Hepatocyte (in vitro differentiated cells): ENCODE measurements around the gene RRAS. TPM values are rescaled to one million over a fixed set of nuclear protein-coding genes. Genes with fewer than 3 reads are reported as not detected.
A peak's percentile ranks its signal among the peaks of the same experiment; 100 is the strongest.

ENCODE experiments used
- DNase-seq: peaks from one replicate; pipeline ENCODE4 v3.0.0-alpha.2; 2016; ENCODE audit warnings: low spot score
- H2AFZ ChIP-seq: fragments of 200-600 bp; sonication (generic); 2 replicates; pipeline ENCODE4 v1.6.0; 2016; ENCODE audit warnings: antibody characterized with exemption, mild to moderate bottlenecking
- H3K27ac ChIP-seq: fragments of 200-600 bp; sonication (generic); 2 replicates; pipeline ENCODE4 v1.5.1; 2016; ENCODE audit warnings: mild to moderate bottlenecking
- H3K27me3 ChIP-seq: fragments of 200-600 bp; sonication (generic); 2 replicates; pipeline ENCODE4 v1.6.1; 2016
- H3K36me3 ChIP-seq: fragments of 200-600 bp; sonication (generic); replicated peaks from 2 replicates; pipeline ENCODE4 v1.5.1; 2016; ENCODE audit warnings: low read depth; ENCODE audit not compliant: insufficient read depth
- H3K4me1 ChIP-seq: fragments of 200-600 bp; sonication (generic); 2 replicates; pipeline ENCODE4 v1.5.1; 2016; ENCODE audit warnings: mild to moderate bottlenecking, moderate library complexity; ENCODE audit not compliant: insufficient read depth
- H3K4me2 ChIP-seq: fragments of 200-600 bp; sonication (generic); 2 replicates; pipeline ENCODE4 v1.6.0; 2016
- H3K4me3 ChIP-seq: fragments of 200-600 bp; sonication (generic); 2 replicates; pipeline ENCODE4 v1.5.1; 2016; ENCODE audit warnings: mild to moderate bottlenecking
- H3K79me2 ChIP-seq: fragments of 200-600 bp; sonication (generic); 2 replicates; pipeline ENCODE4 v1.6.0; 2017; ENCODE audit warnings: mild to moderate bottlenecking
- H3K9me2 ChIP-seq: fragments of 200-600 bp; sonication (generic); replicated peaks from 2 replicates; pipeline ENCODE4 v1.6.0; 2017; ENCODE audit warnings: mild to moderate bottlenecking; ENCODE audit not compliant: insufficient read depth
- H3K9me3 ChIP-seq: fragments of 200-600 bp; sonication (generic); 2 replicates; pipeline ENCODE4 v1.5.1; 2016; ENCODE audit warnings: low read depth, mild to moderate bottlenecking
- H4K20me1 ChIP-seq: fragments of 200-600 bp; sonication (generic); 2 replicates; pipeline ENCODE4 v1.6.0; 2016; ENCODE audit warnings: mild to moderate bottlenecking; ENCODE audit not compliant: insufficient read depth, poor library complexity, severe bottlenecking
- CTCF ChIP-seq: fragments of 200-600 bp; sonication (generic); IDR thresholded peaks from 2 replicates; pipeline ENCODE4 v1.5.1; 2016; ENCODE audit warnings: antibody characterized with exemption, mild to moderate bottlenecking; ENCODE audit not compliant: poor library complexity
- EZH2 ChIP-seq: fragments of 200-600 bp; sonication (generic); IDR thresholded peaks from 2 replicates; pipeline ENCODE4 v1.6.1; 2016; ENCODE audit warnings: antibody characterized with exemption, mild to moderate bottlenecking, borderline replicate concordance
- EZH2phosphoT487 ChIP-seq: fragments of 200-600 bp; sonication (generic); IDR thresholded peaks from one replicate; pipeline ENCODE4 v1.6.1; 2018; ENCODE audit warnings: antibody characterized with exemption, mild to moderate bottlenecking, low read depth, moderate library complexity; ENCODE audit not compliant: unreplicated experiment, severe bottlenecking
- WGBS: methylation state at CpG from one replicate; pipeline ENCODE4 v1.1.6; 2016; ENCODE audit warnings: low lambda C conversion rate; ENCODE audit errors: missing lambda C conversion rate; 5-methylcytosine and 5-hydroxymethylcytosine counted together
- polyA plus RNA-seq: library from polyadenylated mRNA; unstranded; fragments of >200 nt; fragmentation: Nextera tagmentation; extraction: Ambion mirVana; gene quantifications from 2 replicates; pipeline ENCODE4 v1.2.1, GENCODE V29; 2016
- total RNA-seq: library from RNA; depleted of rRNA; stranded (reverse); fragments of >200 nt; gene quantifications from 2 replicates; pipeline ENCODE4 v1.2.3, GENCODE V29; 2014

The RRAS gene
- total and polyA plus RNA-seq, 2 experiments from 2014 or later: 19.2 to 107 TPM

- no peaks in the 10 kb centered on the region for H3K9me3 ChIP-seq
- TF ChIP-seq CTCF (no peak), EZH2 (no peak), EZH2phosphoT487 (no peak)
- peaks cover 6% of the 10 kb centered on the region for H3K4me1 ChIP-seq
- peaks cover 69% of the 10 kb centered on the region for H3K79me2 ChIP-seq
- H2AFZ ChIP-seq: no peak overlapping the region
- 93% methylated on average over 33 of the region's 35 CpGs for WGBS
- H3K27ac ChIP-seq: peak overlapping the region; percentile 80
- no peaks in the 10 kb centered on the region for H3K36me3 ChIP-seq
- no peak overlapping the region for H3K4me3 ChIP-seq
- peaks cover 18% of the 10 kb centered on the region for H4K20me1 ChIP-seq
- peak overlapping the region; percentile 99 for H3K4me2 ChIP-seq
- H3K27me3 ChIP-seq: no peaks in the 10 kb centered on the region
- H3K9me2 ChIP-seq: no peaks in the 10 kb centered on the region
- DNase-seq: peak; percentile 13
Observed at GRCh38 chr19:49594157-49594992, 45.6 kb downstream of the RRAS start.

GRCh38 chr19:49593233-49594113 is 46.5 kb downstream of the RRAS start:
- Histone ChIP-seq H3K27ac (peak overlapping the region; percentile 87), H3K79me2 (peaks cover 60% of the 10 kb centered on the region)
- 38% methylated on average over 7 of the region's 27 CpGs for WGBS

More at GRCh38 chr19:49593233-49594113, 46.5 kb downstream of the RRAS start:
- Histone ChIP-seq H3K4me3 (peak overlapping the region; percentile 99), H3K9me2 (no peaks in the 10 kb centered on the region), H3K4me1 (peaks cover 6% of the 10 kb centered on the region), H2AFZ (no peak overlapping the region), H3K4me2 (peak overlapping the region; percentile 99), H4K20me1 (peaks cover 18% of the 10 kb centered on the region), H3K9me3 (no peaks in the 10 kb centered on the region), H3K36me3 (no peaks in the 10 kb centered on the region), H3K27me3 (no peaks in the 10 kb centered on the region)
- TF ChIP-seq CTCF (no peak), EZH2phosphoT487 (no peak), EZH2 (no peak)
- peak; percentile 95 for DNase-seq
